Endothelial cell of umbilical vein (primary cell): ENCODE results near the gene TTC13. TPM values are rescaled to one million over a fixed set of nuclear protein-coding genes. Genes with fewer than 3 reads are reported as not detected.
A peak's percentile ranks its signal among the peaks of the same experiment; 100 is the strongest.

Experiments
- BruUV-seq: library from RNA; stranded (reverse); fragments of 400-500 nt; replicated peaks from 2 replicates; lab custom pipeline; 2021; lab: Mats Ljungman, UMichigan
- CTCF ChIA-PET: fragments of 300-600, 350-600 bp; sonication (Branson Sonifier 250); formaldehyde crosslinking; loops from one replicate; lab custom pipeline; 2021; ENCODE audit warnings: antibody characterized with exemption, inconsistent platforms; lab: Charles Lee
- POLR2A ChIA-PET: fragments of 300-600, 350-600 bp; sonication (Branson Sonifier 250); formaldehyde crosslinking; loops from one replicate; lab custom pipeline; 2021; ENCODE audit warnings: antibody characterized with exemption, inconsistent platforms; lab: Charles Lee
- DNase-seq: peaks from one replicate; pipeline ENCODE4 v3.0.0-alpha.2; 2011; ENCODE audit warnings: low read depth, low spot score
- FAIRE-seq: peaks from 2 replicates; lab custom pipeline; 2011; peaks lifted over from hg19 to GRCh38; lab: Jason Lieb, UNC
- H2AFZ ChIP-seq: 2 replicates; pipeline ENCODE4 v1.6.0; 2012; ENCODE audit warnings: low read depth, low read length, control low read depth, inconsistent platforms
- H3K27ac ChIP-seq: 2 replicates; pipeline ENCODE4 v1.5.1; 2011; ENCODE audit warnings: low read depth, mild to moderate bottlenecking, control low read depth, low read length, moderate library complexity; ENCODE audit not compliant: insufficient read depth
- H3K27me3 ChIP-seq, 2 experiments: 2 replicates each; pipeline versions ENCODE4 v1.6.0 to v1.6.1; 2011; ENCODE audit warnings: low read length in 2 of 2, mixed read lengths in 1 of 2; ENCODE audit not compliant: control insufficient read depth in 2 of 2, insufficient read depth in 2 of 2
- H3K36me3 ChIP-seq, 2 experiments: 2 replicates in 1 of 2; 3 replicates in 1 of 2; pipeline ENCODE4 v1.5.1; 2011; ENCODE audit warnings: low read length in 2 of 2, mild to moderate bottlenecking in 1 of 2, moderate library complexity in 1 of 2; ENCODE audit not compliant: control insufficient read depth in 2 of 2, insufficient read depth in 2 of 2; ENCODE audit errors: extremely low read depth in 1 of 2
- H3K4me1 ChIP-seq: 3 replicates; pipeline ENCODE4 v1.5.1; 2011; ENCODE audit warnings: mild to moderate bottlenecking, low read length; ENCODE audit not compliant: control insufficient read depth, insufficient read depth; ENCODE audit errors: extremely low read depth
- H3K4me2 ChIP-seq: 2 replicates; pipeline ENCODE4 v1.6.1; 2011; ENCODE audit warnings: low read length, control low read depth, mixed read lengths; ENCODE audit not compliant: insufficient read depth
- H3K4me3 ChIP-seq, 3 experiments: fragments of 200-600 bp in 1 of 3; sonication (generic), shearing (Covaris generic) in 1 of 3; replicated peaks in 1 of 3; 2 replicates each; pipeline ENCODE4 v1.5.1; 2011 to 2016; ENCODE audit warnings: control low read depth in 3 of 3, low read length in 3 of 3, mild to moderate bottlenecking in 2 of 3, inconsistent platforms in 1 of 3, low read depth in 1 of 3, moderate library complexity in 1 of 3; ENCODE audit not compliant: insufficient read depth in 1 of 3
- H3K79me2 ChIP-seq: 2 replicates; pipeline ENCODE4 v1.6.0; 2012; ENCODE audit warnings: low read length, inconsistent platforms; ENCODE audit not compliant: control insufficient read depth, insufficient read depth
- H3K9ac ChIP-seq: replicated peaks from 2 replicates; pipeline ENCODE3; 2011; ENCODE audit warnings: low read length, control low read depth; ENCODE audit not compliant: insufficient read depth; ENCODE audit errors: extremely low read depth
- H3K9me1 ChIP-seq: replicated peaks from 3 replicates; pipeline ENCODE4 v1.6.0; 2011; ENCODE audit warnings: mild to moderate bottlenecking, low read length; ENCODE audit not compliant: control insufficient read depth, insufficient read depth; ENCODE audit errors: extremely low read depth
- H3K9me3 ChIP-seq: replicated peaks from 2 replicates; pipeline ENCODE4 v1.5.1; 2012; ENCODE audit warnings: low read length, inconsistent platforms; ENCODE audit not compliant: control insufficient read depth, insufficient read depth
- H4K20me1 ChIP-seq: replicated peaks from 2 replicates; pipeline ENCODE3; 2011; ENCODE audit warnings: mild to moderate bottlenecking, low read length; ENCODE audit not compliant: control insufficient read depth, insufficient read depth; ENCODE audit errors: extremely low read depth
- CTCF ChIP-seq, 2 donors: IDR thresholded peaks; 1 replicate in 1 of 2; 2 replicates in 1 of 2; pipeline ENCODE4 v1.5.1; 2011; ENCODE audit warnings: low read length in 2 of 2, mild to moderate bottlenecking in 2 of 2, moderate library complexity in 2 of 2, control low read depth in 1 of 2, inconsistent platforms in 1 of 2, low read depth in 1 of 2; ENCODE audit not compliant: insufficient read depth in 1 of 2; ENCODE audit errors: extremely low read depth in 1 of 2
- FOS ChIP-seq: IDR thresholded peaks from 2 replicates; pipeline ENCODE4 v1.6.1; 2011; ENCODE audit warnings: mild to moderate bottlenecking, low read length, moderate library complexity, borderline replicate concordance; ENCODE audit not compliant: insufficient read depth
- dilution Hi-C: fragments of 300-500 bp; cut with MboI; formaldehyde crosslinking; loops from one replicate; pipeline ENCODE4 v1.15.0; 2019; ENCODE audit warnings: low sequenced_read_pairs; ENCODE audit not compliant: extremely low pct_ligation_motif_present
- intact Hi-C: fragments of 100-400 bp; cut with micrococcal nuclease; formaldehyde crosslinking; loops from one replicate; pipeline ENCODE4 v1.10.0; 2022
- polyA plus RNA-seq, 4 experiments: library from polyadenylated mRNA; depleted of rRNA in 3 of 4; stranded (reverse) in 3 of 4; unstranded in 1 of 4; fragments of >200 nt; gene quantifications; 2 replicates each; pipeline versions ENCODE4 v1.2.1 to v1.2.3, GENCODE V29; 2011 to 2012; ENCODE audit warnings: missing spikeins in 1 of 4
- total RNA-seq: library from RNA; stranded (reverse); gene quantifications from 2 replicates; pipeline ENCODE4 v1.2.3, GENCODE V29; 2021

The TTC13 gene
- total and polyA plus RNA-seq, 2 donors (not counting 3 experiments of a cell fraction or from before 2014, with no cell fraction given), result 8.8 to 23.9 TPM

- H3K9me3 ChIP-seq, result no peaks in the 10 kb centered on the region
- ChIA-PET CTCF (interaction anchor here (0.6 to 2.5 kb wide), 10 partner anchors 51 to 297 kb away, joined by 3 to 16 read pairs (median 4); no protein-coding TSS in a partner anchor), POLR2A (no interaction called here)
- no peaks in the 10 kb centered on the region for H3K27me3 ChIP-seq
- no peaks in the 10 kb centered on the region for H3K79me2 ChIP-seq
- DNase-seq (peak; percentile 72), FAIRE-seq (peak; percentile 79)
- H4K20me1 ChIP-seq, result no peaks in the 10 kb centered on the region
- H3K9me1 ChIP-seq, result no peaks in the 10 kb centered on the region
- no peak overlapping the region for H2AFZ ChIP-seq
- no peak overlapping the region for H3K27ac ChIP-seq
- no peak overlapping the region for H3K4me3 ChIP-seq
- intact Hi-C loops (loop anchor here (1.0 to 2.0 kb wide), 8 partner anchors 62 to 687 kb away; partner anchors contain the start of genes ARV1, COG2 and FAM89A), dilution Hi-C loops (no loop called here)
- no peaks in the 10 kb centered on the region for H3K4me1 ChIP-seq
- no peak overlapping the region for H3K9ac ChIP-seq
- no TSS peak for BruUV-seq
- no peak for TF ChIP-seq FOS
- peak; percentile 73 to 77 for TF ChIP-seq CTCF (IDR thresholded peaks at IDR 0.05; ENCODE audit: extremely low read depth in 1 of 2, insufficient read depth in 1 of 2, low read depth in 1 of 2, low read length in 2 of 2)
- H3K4me2 ChIP-seq, result no peak overlapping the region
- peaks cover 0 to 14% of the 10 kb centered on the region in 2 experiments for H3K36me3 ChIP-seq
Observed at GRCh38 chr1:230917284-230918135, 61.2 kb downstream of the TTC13 start.
